Peyer's patch (tissue), 4 donors: ENCODE data around the gene GKN1.

Source experiments
- POLR2A ChIP-seq, 2 donors: fragments of 450-650 bp; IDR thresholded peaks; one replicate each; pipeline ENCODE4 v1.5.1; 2017; ENCODE audit warnings: antibody characterized with exemption in 2 of 2, mild to moderate bottlenecking in 2 of 2, moderate library complexity in 2 of 2
- TF ChIP-seq, protein P1 (sequence below), 6 experiments: fragments of 450-650 bp in 4 of 6; fragments of 200-600 bp in 2 of 6; sonication (generic) in 1 of 6; IDR thresholded peaks; one replicate each; pipeline ENCODE4 v1.5.1; 2017 to 2019; ENCODE audit warnings: antibody characterized with exemption in 6 of 6, mild to moderate bottlenecking in 3 of 6, moderate library complexity in 1 of 6

DNA sequence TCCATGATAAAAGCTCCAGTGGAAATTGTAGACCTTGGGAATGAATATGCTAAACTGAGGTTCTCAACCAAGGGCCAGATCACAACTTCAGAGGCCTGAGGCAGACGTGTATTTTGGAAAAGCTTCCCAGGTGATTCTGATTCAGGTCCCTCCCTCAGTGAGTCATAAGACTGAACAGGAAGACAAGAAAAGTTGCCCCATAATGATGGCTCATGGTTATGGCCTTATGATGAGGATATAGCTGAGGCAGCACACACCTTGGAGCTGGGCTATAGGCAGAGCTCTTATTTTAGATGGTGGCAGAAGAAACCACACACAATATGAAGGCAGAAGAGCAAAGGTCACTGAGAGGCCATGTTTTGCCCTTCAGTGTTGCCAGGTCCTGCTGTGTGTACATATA lies 48.1 kb downstream of the GKN1 start:
- TF ChIP-seq, protein P1, sequence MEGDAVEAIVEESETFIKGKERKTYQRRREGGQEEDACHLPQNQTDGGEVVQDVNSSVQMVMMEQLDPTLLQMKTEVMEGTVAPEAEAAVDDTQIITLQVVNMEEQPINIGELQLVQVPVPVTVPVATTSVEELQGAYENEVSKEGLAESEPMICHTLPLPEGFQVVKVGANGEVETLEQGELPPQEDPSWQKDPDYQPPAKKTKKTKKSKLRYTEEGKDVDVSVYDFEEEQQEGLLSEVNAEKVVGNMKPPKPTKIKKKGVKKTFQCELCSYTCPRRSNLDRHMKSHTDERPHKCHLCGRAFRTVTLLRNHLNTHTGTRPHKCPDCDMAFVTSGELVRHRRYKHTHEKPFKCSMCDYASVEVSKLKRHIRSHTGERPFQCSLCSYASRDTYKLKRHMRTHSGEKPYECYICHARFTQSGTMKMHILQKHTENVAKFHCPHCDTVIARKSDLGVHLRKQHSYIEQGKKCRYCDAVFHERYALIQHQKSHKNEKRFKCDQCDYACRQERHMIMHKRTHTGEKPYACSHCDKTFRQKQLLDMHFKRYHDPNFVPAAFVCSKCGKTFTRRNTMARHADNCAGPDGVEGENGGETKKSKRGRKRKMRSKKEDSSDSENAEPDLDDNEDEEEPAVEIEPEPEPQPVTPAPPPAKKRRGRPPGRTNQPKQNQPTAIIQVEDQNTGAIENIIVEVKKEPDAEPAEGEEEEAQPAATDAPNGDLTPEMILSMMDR (IDR thresholded peaks at IDR 0.05) = no peak
- no peak for TF ChIP-seq POLR2A (IDR thresholded peaks at IDR 0.05)
